Measurements from ENCODE around the gene ANKRD44.

Gene ANKRD44

DNA sequence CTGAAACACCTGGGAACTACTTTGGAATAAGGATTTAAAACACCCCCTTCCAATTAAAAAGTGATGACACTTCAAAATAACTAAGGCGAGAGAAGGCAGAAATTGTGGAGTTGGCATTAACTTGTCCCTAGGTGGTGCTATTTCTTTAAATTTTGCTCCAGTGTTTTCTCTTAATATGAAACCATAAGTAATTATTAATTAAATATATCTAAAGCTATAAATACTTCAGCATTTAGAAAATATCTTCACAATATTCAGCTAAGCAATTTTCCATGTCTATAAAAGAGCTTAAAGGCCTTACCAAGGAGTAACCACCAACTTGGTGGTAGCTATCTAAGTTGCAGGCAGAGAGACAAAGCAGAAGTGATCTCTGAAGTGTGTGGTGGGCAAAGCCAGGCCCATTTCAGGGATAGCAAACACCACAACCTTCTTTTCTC, 197.3 kb downstream of the ANKRD44 start:
- DNase-seq (ENCODE audit: low read depth, low spot score): no peak

DNA sequence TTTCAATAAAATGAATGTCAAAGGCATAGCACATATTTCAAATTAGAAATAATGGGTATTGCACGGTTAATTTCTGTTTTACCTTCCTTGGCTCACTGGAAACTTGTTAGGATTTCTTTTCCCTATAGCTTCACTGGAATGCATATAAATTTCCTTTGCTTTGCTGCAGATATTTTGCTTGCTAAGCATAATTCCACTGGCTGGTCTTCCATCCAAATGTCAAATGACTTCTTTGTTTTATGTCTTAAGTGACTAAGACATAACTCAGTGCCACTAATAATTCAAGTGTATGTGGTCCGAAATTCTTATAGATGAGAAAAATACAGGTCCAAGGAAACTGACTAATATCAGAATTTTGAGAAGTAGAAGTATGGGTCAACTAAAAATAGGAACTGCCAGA, 201.3 kb downstream of the ANKRD44 start:
- DNase-seq (ENCODE audit: low read depth, low spot score): no peak

DNA sequence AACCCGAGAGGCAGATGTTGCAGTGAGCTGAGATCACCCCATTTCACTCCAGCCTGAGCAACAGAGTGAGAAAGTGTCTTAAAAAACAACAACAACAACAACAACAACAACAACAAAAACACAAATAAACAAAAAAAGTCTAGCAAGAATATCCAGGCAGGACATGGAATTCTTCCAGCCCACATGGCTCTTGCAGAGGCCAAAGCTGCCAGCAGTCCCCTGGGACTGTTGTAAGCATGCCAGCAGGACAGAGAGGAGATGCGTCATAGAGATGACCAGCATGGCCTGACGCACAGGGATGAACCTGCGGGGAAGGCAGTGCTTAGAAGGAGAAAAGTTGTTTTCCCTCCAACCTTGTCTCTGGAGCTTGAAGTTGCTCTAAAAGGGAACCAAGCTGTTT, 201.8 kb downstream of the ANKRD44 start:
- peak; percentile 47 for DNase-seq (ENCODE audit: low read depth, low spot score)

DNA sequence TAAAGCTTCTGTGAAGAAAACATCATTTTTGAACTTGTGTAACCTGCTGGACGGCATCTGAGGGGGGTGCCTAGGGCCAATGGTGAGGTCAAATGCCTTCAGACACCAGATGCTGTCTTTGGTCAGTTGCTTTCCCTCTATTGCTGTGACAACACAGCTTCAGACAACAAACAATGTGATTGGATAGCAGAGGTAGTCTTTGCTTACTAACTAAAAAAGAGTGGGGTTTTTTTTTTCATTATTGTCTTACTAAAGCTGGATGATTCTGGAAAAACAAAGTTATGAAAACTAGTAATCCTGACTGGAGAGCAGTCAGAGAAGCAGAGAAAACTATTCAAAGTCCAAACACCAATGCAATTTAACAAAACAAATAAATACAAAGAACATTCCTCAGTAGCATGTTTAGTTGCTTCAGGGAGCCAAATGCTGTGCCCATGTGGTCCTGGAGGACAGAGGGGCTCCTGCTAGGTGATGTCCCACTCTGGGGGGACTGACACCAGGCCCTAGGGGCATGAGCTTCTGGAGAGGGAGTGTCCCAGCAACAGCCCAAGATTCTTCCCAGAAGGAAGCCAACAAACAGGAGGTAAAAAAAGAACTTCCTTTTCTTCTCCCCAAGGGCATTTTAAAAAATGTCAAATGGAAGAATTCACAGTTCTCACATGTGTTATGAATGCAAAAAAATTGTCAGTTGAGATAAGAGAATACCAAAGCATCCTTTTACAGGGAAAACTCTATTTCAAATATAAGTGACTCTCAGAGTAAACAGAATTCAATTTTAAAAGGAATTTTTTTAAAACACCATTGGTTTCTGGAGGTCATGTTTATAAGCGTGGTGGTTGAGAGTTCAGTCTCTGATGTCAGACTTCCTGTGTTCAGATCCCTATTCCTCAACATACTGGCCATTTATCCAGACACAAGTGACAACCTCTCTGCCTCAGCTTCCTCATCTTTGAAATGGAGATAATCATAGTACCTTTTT, 203.0 kb downstream of the ANKRD44 start:
- DNase-seq (ENCODE audit: low read depth, low spot score): no peak

DNA sequence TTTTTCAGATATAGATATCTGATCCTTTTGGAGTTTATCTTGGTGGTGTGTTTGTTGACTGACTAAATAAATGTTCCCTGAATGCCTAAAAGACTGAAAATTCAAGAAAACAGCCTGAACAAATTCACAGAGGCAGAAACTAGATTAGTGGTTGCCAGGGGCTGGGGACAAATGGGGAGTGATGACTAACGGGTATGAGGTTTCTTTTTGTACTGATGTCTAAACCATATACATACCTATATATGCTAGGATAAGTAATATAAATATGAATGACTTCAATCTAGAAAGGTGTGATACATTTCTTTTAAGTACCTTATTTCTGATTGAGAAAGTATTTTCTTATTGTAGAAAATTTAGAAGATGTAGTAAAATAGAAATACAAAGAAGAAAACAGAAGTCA, 207.2 kb downstream of the ANKRD44 start:
- no peak for DNase-seq (ENCODE audit: low read depth, low spot score)

DNA sequence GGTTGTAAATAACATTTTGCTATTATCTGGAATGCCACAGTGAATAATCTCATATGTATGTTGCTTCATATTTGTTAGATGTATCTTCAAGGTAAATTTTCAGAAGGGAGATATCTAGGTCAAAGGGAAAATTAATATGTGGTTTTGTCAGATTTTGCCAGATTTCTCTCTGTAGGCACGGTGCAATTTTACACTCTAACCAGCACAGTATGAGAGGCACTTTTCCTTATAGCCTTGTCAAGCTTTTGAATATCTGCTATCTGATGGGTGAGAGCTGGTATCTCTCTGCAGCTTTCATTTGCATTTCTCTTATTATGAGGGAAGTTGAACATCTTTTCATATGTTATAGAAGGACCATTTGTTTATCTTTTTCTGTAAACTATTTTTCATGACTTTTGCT, 208.3 kb downstream of the ANKRD44 start:
- no peak for DNase-seq (ENCODE audit: low read depth, low spot score)

DNA sequence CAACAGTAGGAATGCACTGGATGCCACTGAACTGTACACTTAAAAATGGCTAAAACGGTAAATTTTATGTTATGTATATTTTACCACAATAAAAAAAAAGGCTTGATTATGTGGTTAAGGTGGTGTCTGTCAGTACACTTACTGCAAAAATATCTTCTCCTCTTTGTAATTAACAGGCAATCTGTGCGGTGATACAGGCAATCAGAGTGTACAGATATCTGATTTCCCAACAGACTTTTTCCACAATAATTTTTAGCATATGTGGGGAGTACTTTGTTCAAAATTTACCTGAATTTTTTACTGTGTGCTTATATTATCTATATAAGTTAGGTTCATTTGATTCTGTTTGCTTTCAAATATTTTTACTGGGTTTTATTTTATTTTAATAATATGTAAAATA, 209.1 kb downstream of the ANKRD44 start:
- no peak for DNase-seq (ENCODE audit: low read depth, low spot score)

DNA sequence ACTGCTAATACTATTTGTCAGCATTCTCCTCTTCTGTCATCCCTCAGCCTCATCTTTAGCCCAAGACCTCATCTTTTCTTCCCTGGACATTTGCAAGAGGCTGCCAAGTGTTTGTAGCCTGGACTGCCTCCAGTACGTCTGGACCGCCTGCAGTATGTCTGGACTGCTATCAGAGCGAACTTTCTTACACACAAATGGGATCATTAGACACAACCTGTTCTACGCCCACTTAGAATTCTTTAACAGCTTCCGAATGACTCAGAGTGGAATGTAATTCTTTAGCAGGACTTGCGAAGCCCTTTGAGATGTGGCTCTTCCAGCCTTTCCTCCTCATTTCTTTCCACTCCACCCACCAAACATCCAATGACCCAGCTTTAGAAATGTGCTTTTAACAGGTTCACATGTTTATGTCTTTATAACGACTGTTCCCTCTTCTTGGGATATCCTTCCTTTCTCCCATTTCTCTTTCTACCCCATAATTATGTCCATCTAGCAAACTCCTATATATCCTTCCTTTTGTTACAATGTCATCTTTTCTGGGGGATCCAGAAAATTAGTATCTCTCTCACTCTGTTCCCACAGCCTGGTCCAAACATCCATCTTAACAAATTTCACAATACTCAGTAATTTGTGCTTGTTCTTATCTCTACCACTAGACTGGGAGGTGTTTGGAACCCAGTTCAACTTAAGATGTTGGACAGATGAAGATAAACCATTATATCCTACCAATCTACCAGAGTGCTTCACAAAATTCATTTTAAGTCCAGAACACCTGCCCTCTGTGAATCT, 212.8 kb downstream of the ANKRD44 start:
- peak; percentile 92 for DNase-seq (ENCODE audit: low read depth, low spot score)

DNA sequence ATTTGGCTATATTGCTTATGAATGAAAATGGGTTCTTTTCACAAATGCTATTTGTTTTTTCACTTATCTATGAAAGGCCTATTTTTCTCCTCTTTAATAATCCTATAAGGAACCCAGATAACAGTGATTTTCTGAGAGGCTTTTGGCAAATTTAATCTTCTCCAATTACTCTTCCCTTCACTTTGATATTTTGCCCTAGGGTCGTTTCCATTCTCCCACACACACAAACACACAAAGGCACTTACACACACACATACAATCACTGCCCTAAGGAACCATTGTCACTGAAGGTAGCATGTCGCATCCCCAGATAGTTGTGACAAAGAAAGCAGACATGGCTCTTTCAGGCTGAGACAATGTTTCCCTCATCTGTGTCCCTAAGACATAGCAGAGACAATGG, 213.9 kb downstream of the ANKRD44 start:
- no peak for DNase-seq (ENCODE audit: low read depth, low spot score)

DNA sequence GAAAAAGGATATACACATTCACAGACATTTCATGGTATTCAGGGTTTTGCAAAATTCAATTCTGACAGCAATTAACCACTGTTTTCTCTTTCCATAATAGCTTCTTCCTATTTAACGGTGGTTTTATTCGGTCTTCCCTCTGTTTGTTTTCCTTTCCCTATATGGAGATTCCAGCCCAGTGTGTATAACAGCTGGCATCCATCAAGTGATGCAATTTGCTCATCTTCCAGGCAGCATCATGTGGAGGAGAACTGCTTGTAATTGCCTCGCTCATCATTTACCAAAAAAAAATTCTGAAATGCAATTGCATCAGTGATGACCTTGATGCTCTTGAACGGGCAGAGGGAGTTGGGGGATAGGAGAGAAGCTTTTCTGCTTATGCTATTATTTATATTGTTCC, 218.1 kb downstream of the ANKRD44 start:
- DNase-seq (ENCODE audit: low read depth, low spot score): no peak

DNA sequence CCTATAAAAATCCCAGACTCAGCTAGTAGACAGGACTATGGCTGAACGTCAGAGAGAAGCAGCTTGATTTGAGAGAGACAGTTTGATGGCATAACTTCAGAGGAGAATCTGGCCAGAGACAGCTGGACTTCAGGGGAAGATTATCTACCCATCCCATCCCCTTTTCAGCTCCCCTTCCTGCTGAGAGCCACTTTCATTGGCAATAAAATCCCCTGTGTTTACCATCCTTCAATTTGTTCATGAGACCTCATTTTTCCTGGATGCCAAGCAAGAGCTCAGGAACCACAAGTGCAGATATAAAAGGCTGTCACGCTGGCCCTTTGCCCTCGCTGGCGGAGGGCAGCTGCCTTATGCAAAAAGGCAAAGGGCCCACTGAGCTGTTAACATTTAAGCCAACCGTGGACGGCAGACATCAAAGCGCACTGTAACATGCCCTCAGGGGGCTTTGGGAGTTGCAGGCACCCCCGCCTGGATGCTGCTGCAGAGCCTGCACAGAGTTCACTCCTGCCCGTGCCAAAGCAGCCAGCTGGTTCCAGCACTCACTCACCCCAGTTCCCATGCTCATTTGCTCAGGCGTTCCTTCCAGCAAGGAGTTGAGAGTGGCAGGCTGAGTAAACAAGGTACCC, 219.7 kb downstream of the ANKRD44 start:
- no peak for DNase-seq (ENCODE audit: low read depth, low spot score)

DNA sequence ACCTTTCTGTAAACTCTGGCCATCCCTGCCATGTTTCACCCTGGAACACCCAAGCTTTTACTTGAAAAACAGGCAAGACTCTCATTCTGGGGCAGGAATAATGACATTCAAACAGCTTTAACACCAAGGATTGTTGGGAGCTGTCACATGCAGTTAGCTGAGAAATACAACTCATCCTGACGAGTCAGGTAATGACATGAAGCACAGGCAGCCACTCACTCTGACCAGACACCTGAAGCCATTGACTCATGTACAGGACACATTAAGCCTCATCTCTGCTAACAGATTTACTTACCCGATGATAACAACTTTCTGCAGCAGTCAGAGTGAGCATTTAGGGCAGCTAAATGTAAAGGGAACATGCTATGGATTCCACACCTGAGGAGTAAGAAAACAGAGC, 220.9 kb downstream of the ANKRD44 start:
- DNase-seq (ENCODE audit: low read depth, low spot score): no peak

DNA sequence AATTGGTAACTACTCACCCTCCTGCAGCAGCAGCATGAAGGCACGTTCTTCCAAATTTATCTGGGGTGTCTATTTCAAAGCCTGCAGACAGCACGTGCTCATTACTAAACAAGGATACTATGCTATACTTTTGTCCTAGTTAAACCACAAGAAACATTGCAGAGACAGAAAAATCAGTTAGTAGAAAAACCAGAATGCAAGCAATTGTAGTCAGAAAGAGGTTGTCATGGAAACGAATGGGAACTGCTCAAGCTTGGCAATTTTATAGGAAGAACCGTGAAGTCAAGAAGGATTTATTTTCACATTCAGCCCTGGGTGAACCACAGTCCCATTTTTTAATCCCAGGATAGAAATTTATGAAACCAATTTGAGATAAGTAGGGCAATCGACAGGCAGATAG, 221.9 kb downstream of the ANKRD44 start:
- DNase-seq (ENCODE audit: low read depth, low spot score): peak; percentile 83

DNA sequence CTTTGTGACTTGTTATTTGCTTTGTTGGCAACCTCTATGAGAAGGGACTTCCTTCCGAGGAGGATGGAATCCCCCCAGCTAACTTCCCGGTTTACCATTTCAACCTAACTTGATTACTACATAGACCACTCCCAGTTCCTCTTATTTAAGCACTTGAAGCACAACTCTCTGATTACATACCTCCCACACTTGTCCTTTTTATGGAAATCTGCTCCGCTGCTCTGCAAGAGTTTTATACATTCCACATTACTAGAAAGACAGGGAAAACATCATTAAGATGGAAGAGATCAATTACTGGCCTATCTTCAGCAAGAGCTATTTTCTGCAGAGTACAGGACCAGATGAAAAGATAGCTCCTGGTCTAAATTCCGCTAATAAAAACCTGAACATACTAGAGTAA, 224.1 kb downstream of the ANKRD44 start:
- DNase-seq (ENCODE audit: low read depth, low spot score): no peak

DNA sequence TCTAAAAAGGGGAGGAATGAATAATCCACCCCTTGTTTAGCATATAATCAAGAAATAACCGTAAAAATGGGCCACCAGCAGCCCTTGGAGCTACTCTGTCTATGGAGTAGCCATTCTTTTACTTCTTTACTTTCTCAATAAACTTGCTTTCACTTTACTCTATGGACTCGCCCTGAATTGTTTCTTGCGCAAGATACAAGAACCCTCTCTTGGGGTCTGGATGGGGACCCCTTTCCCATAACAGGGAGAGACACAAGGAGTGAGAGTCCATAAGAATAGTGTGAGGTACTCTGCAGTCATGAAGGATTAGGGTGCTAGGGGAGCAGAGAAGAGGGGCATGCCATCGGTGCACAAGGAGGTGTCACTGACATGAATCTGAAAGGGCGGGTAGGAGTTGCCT, 224.9 kb downstream of the ANKRD44 start:
- DNase-seq (ENCODE audit: low read depth, low spot score): no peak

DNA sequence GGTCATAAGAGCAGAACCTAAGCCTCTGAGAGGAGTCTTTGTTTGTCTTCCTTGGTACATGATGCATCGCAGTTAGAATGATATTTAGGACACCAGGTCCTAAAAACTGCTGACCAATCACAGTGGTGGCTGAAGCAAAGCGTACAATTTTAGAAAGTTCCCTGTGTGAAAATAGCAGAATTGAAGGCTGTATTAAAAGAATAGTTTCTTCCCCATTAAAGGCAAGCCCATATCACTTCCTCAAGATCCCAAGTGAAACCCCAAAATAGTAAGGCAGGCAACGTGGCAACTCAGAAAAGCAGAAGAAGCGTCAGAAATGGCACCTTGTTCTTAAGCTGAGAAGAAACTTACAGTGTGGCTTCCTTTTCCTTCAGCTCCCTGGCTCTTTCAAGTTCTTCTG, 229.3 kb downstream of the ANKRD44 start:
- DNase-seq (ENCODE audit: low read depth, low spot score): no peak

DNA sequence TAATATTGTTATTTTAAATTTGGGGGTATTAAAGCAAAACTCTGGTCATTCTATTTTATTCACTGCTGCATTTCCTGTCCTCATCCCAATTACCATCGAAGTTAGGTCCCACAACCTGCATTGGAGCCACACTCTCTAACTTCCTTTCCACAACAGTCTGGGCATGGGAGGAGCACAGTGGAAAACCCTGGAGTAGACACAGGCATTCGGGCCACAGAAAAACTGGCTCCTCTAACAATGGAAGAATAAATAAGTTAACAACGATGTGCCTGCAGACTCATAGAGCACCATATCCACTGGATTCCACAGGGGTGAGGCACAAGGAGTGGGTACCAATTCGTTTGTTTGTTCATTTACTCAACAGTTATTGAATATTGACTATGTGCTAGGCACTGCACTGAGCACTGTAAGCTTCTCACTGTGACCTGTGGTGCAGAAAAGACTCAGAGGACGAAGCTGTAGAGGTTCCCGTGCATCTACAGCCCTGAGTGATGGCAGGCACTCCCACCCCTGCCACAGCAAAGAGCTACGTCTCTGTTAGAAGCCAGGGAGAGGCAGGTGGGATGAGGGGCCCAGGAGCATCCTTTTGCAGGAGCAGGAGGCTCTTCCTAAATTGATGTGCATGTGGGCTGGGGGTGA, 229.9 kb downstream of the ANKRD44 start:
- peak; percentile 33 for DNase-seq (ENCODE audit: low read depth, low spot score)

DNA sequence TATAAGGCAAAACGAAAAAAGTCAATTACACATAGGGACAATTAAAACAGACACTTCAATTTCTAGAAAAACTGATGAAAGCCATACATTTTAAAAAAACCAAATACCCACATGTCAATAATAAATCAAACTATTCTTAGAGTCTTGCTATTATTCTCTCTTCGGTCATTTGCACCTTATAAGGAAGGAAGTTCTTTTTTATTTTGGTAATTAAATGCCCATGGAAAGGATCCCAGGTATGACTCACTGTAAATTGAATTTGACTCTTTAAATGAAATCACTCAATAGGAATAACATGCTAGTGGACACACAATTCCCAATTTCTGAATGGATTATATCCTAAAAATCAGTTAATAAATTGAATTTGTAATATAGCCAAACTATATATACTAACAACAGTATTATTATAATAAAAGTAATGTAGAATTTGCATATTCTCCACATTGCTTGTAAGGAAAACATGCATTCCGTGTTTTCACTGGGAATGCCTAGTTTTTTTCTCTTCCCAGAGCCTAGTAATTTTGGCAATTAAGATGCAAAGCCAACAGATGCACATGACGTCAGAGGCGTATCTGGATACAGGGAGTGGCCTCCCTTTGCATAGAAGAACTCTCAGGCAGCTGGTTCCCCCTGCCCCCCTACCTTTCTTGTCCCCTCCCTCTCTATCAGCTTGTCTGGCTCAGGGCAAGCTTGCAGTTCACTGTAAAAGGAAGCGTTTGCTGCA, 230.6 kb downstream of the ANKRD44 start:
- DNase-seq (ENCODE audit: low read depth, low spot score): peak; percentile 88

DNA sequence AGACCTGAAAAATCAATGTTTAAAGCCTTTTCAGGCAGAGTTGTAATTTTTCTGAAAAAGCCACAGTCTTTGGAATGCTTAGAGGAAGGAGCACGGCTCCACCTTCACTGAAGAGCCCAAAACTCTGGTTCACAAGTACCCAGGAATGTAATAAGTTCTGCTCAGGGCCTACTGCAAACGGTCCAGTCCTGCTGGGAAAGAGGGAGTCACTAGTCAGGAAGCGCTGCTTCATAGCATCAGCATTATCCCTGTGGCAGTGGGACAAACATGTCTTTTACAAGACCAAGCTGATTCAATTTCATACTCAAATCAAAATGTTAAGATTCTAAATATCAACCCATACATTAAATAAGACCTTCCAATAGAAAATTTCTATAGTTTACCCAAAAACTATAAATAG, 231.2 kb downstream of the ANKRD44 start:
- DNase-seq (ENCODE audit: low read depth, low spot score): peak; percentile 70

DNA sequence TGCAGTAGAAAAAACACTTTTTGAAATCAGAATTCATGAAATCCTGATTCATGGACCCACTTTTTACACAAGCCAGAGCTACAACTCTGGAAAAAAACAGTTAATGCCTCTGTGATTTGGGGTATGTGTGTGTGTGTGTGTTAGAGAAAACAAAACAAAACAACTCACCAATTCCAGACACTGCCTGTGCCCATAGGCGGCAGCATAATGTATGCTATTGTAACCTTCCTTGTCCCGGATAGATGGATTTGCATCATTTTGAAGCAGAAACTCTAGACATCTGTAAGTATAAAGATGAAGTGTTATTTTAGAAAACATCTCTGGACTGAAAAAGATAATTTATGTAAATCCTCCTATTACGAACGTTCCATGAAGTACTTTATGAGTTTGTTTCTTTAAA, 232.0 kb downstream of the ANKRD44 start:
- peak; percentile 48 for DNase-seq (ENCODE audit: low read depth, low spot score)

DNA sequence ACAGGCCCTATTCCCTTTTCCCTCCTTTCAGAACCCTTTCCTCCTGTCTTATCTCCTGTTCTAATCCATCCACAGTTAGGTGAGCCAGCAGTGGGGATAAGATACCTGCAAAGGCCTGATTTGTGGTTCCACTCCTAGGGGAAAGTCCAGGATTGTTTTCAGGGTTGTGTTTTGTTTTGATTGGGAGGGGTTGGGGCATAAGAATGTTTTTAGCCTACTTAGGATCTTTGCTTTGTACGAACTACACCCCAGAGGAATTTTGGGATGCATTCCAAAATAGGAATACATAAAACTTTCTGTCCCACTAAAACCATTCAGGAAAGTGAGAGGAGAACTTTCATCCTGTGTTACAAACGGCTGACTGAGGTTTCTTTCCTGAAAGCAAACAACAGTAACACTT, 233.2 kb downstream of the ANKRD44 start:
- peak; percentile 59 for DNase-seq (ENCODE audit: low read depth, low spot score)
